WERI-Rb-1 (cell line): ENCODE measurements around the gene ALG5.
A peak's percentile ranks its signal among the peaks of the same experiment; 100 is the strongest.

Experiments
- DNase-seq: peaks from one replicate; pipeline ENCODE4 v3.0.0-alpha.2; 2020
- H3K27ac ChIP-seq: fragments of 250-450 bp; sonication (Bioruptor Pico); 2 replicates; pipeline ENCODE4 v1.5.1; 2020; ENCODE audit warnings: mild to moderate bottlenecking, moderate library complexity
- H3K27me3 ChIP-seq: fragments of 250-450 bp; sonication (Bioruptor Pico); 2 replicates; pipeline ENCODE4 v1.5.1; 2021; ENCODE audit warnings: mild to moderate bottlenecking, low read depth, moderate library complexity; ENCODE audit not compliant: insufficient read depth, severe bottlenecking
- H3K36me3 ChIP-seq: fragments of 250-450 bp; sonication (Bioruptor Pico); 2 replicates; pipeline ENCODE4 v1.5.1; 2020; ENCODE audit warnings: mild to moderate bottlenecking, moderate library complexity
- H3K4me3 ChIP-seq: 2 replicates; pipeline ENCODE4 v1.5.1; 2011; ENCODE audit warnings: low read depth, mild to moderate bottlenecking, control low read depth, low read length
- H3K9me3 ChIP-seq: fragments of 250-450 bp; sonication (Bioruptor Pico); 2 replicates; pipeline ENCODE4 v1.5.1; 2021; ENCODE audit warnings: mild to moderate bottlenecking, moderate library complexity; ENCODE audit not compliant: severe bottlenecking
- CTCF ChIP-seq: IDR thresholded peaks from 2 replicates; pipeline ENCODE4 v1.5.1; 2011; ENCODE audit warnings: low read depth, mild to moderate bottlenecking, control low read depth, inconsistent platforms, low read length

The ALG5 gene

GRCh38 chr13:36924001-36924400 lies 75.1 kb downstream of the ALG5 start:
- Histone ChIP-seq H3K27ac (no peak overlapping the region), H3K36me3 (no peaks in the 10 kb centered on the region), H3K4me3 (no peak overlapping the region), H3K27me3 (no peaks in the 10 kb centered on the region), H3K9me3 (no peaks in the 10 kb centered on the region)
- DNase-seq, result no peak
- no peak for TF ChIP-seq CTCF

GRCh38 chr13:36921631-36922301 lies 77.4 kb downstream of the ALG5 start:
- Histone ChIP-seq H3K27me3 (no peaks in the 10 kb centered on the region), H3K36me3 (no peaks in the 10 kb centered on the region), H3K9me3 (no peaks in the 10 kb centered on the region), H3K27ac (no peak overlapping the region), H3K4me3 (no peak overlapping the region)
- TF ChIP-seq CTCF, result no peak
- DNase-seq, result no peak

- DNase-seq, result no peak
- H3K4me3 ChIP-seq, result peak overlapping the region; percentile 18
- TF ChIP-seq CTCF, result no peak
- no peaks in the 10 kb centered on the region for H3K9me3 ChIP-seq
- no peaks in the 10 kb centered on the region for H3K27me3 ChIP-seq
- no peaks in the 10 kb centered on the region for H3K36me3 ChIP-seq
- H3K27ac ChIP-seq, result peak overlapping the region; percentile 78
These were observed 78.4 kb downstream of the ALG5 start for GRCh38 chr13:36920616-36921185.

GRCh38 chr13:36919833-36920615 lies 79.1 kb downstream of the ALG5 start, which contains the start of gene SMAD9:
TSS of gene SMAD9 (minus strand) at chr13:36920238. CDS start at chr13:36879689, 40,549 bp downstream.
- no peaks in the 10 kb centered on the region for H3K27me3 ChIP-seq
- no peaks in the 10 kb centered on the region for H3K36me3 ChIP-seq
- no peaks in the 10 kb centered on the region for H3K9me3 ChIP-seq
- DNase-seq, result peak; percentile 60
- peak within 1 kb of the TSS; percentile 66 for H3K4me3 ChIP-seq
- peak within 1 kb of the TSS; percentile 87 for H3K27ac ChIP-seq
- TF ChIP-seq CTCF, result no peak

- peak overlapping the region; percentile 66 for H3K4me3 ChIP-seq
- no peaks in the 10 kb centered on the region for H3K9me3 ChIP-seq
- no peaks in the 10 kb centered on the region for H3K36me3 ChIP-seq
- TF ChIP-seq CTCF, result no peak
- peak; percentile 69 for DNase-seq
- H3K27ac ChIP-seq, result peak overlapping the region; percentile 87
- H3K27me3 ChIP-seq, result no peaks in the 10 kb centered on the region
These were observed 79.8 kb downstream of the ALG5 start for GRCh38 chr13:36919171-36919832.
